Effector memory CD4-positive, alpha-beta T cell (primary cell): ENCODE measurements around the gene RHBDL1.
A peak's percentile ranks its signal among the peaks of the same experiment; 100 is the strongest.

Experiments used
- DNase-seq, 3 donors: peaks; one replicate each; pipeline ENCODE4 v3.0.0-alpha.2; 2020
- H3K27ac ChIP-seq: 2 replicates; pipeline ENCODE4 v1.7.0; 2013; ENCODE audit warnings: mild to moderate bottlenecking, low read length, moderate library complexity; ENCODE audit not compliant: insufficient read depth, poor library complexity, severe bottlenecking
- H3K27me3 ChIP-seq: replicated peaks from 2 replicates; pipeline ENCODE4 v1.7.0; 2013; ENCODE audit warnings: mild to moderate bottlenecking, low read length; ENCODE audit not compliant: insufficient read depth, control insufficient read depth, poor library complexity, severe bottlenecking
- H3K36me3 ChIP-seq: 2 replicates; pipeline ENCODE4 v1.7.0; 2013; ENCODE audit warnings: mild to moderate bottlenecking, low read length, moderate library complexity; ENCODE audit not compliant: control insufficient read depth, insufficient read depth
- H3K4me1 ChIP-seq: 2 replicates; pipeline ENCODE4 v1.7.0; 2013; ENCODE audit warnings: low read length, mild to moderate bottlenecking; ENCODE audit not compliant: control insufficient read depth, insufficient read depth, poor library complexity, severe bottlenecking
- H3K4me3 ChIP-seq: 2 replicates; pipeline ENCODE4 v1.7.0; 2013; ENCODE audit warnings: low read length, low read depth, mild to moderate bottlenecking; ENCODE audit not compliant: insufficient read depth, poor library complexity, severe bottlenecking
- H3K9me3 ChIP-seq: 2 replicates; pipeline ENCODE4 v1.7.0; 2013; ENCODE audit warnings: mild to moderate bottlenecking, low read length, moderate library complexity; ENCODE audit not compliant: control insufficient read depth

The RHBDL1 gene

GRCh38 chr16:726438-727290 lies 51.2 kb downstream of the RHBDL1 start, which contains the start of the genes CCDC78 and HAGHL:
TSS of gene CCDC78 (minus strand) at chr16:726443. CDS start at chr16:726367, 76 bp downstream.
TSS of gene HAGHL (plus strand) at chr16:727106. CDS start at chr16:727510, 404 bp downstream.
- DNase-seq = peak; percentile 35 to 51 (median 48)
- no peaks in the 10 kb centered on the region for H3K9me3 ChIP-seq
- H3K27ac ChIP-seq = peak within 1 kb of the TSS; percentile 27
- no peaks in the 10 kb centered on the region for H3K36me3 ChIP-seq
- no peaks in the 10 kb centered on the region for H3K27me3 ChIP-seq
- H3K4me3 ChIP-seq = peak within 1 kb of the TSS; percentile 75
- H3K4me1 ChIP-seq = peaks cover 21% of the 10 kb centered on the region

GRCh38 chr16:727291-727977 lies 52.0 kb downstream of the RHBDL1 start:
- no peak for DNase-seq
- H3K4me1 ChIP-seq = peaks cover 17% of the 10 kb centered on the region
- H3K36me3 ChIP-seq = no peaks in the 10 kb centered on the region
- H3K9me3 ChIP-seq = no peaks in the 10 kb centered on the region
- H3K27ac ChIP-seq = peak overlapping the region; percentile 27
- H3K27me3 ChIP-seq = no peaks in the 10 kb centered on the region
- H3K4me3 ChIP-seq = peak overlapping the region; percentile 75
